ENCODE measurements around the gene KCNQ2. TPM values are rescaled to one million over a fixed set of nuclear protein-coding genes. Genes with fewer than 3 reads are reported as not detected.

Gene KCNQ2
- total RNA-seq, 2 experiments from 2014 or later: 0.19 to 0.37 TPM

DNA sequence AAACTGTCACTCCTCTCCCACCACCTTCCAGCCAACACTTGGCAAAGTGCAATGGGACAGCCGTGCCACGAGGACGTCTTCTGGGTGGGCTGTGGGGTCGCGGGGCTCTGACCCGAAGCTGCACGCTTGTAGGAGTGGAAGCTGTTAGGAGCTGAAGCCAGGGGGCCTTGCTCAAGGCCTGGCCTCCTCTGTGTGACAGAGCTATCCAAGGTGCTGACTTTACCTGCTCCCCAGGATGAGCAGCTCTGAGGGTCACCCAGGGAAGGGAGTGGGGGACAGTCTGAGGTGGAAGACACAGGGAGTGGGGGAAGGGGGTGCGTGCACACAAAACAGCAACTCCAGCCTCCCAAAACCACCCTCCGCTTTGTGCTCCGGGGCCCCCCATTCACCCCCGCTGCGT is 93.8 kb downstream of the KCNQ2 start:
- ATAC-seq (ENCODE audit: low read depth): no peak
- Mint-ChIP-seq H3K4me3 (no peak overlapping the region), H3K9me3 (no peaks in the 10 kb centered on the region), H3K27ac (no peak overlapping the region), H3K36me3 (no peaks in the 10 kb centered on the region), H3K27me3 (peaks cover 6% of the 10 kb centered on the region), H3K4me1 (no peaks in the 10 kb centered on the region)
- no peak for DNase-seq
- POLR2A ChIA-PET: no interaction called here

DNA sequence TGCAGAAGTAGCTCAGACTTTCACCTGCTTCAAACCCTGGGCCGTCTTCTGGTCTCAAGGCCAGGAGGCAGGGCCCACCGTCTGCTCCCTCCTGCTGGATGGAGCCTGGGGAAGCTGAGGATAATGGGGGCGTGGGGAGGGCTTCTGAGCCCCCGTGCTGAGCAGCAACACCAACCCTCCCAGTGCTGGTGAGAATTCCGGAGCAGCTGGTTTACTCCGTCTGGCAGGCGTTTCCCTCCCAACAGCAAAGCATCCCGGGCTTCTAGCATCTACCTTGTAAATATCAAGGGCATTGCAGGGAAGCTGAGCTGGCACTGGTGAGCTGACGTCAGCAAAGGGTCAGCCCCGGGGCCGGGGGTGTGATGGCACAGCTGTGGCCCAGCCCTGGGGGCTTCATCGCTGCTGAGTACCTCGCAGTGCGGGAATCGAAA is 94.5 kb downstream of the KCNQ2 start:
- no peak overlapping the region for H3K4me3 Mint-ChIP-seq
- H3K27ac Mint-ChIP-seq: no peak overlapping the region
- no peaks in the 10 kb centered on the region for H3K4me1 Mint-ChIP-seq
- ATAC-seq (ENCODE audit: low read depth) (no peak), DNase-seq (no peak)
- H3K9me3 Mint-ChIP-seq: no peaks in the 10 kb centered on the region
- no peaks in the 10 kb centered on the region for H3K36me3 Mint-ChIP-seq
- H3K27me3 Mint-ChIP-seq: peaks cover 6% of the 10 kb centered on the region
- POLR2A ChIA-PET: no interaction called here

DNA sequence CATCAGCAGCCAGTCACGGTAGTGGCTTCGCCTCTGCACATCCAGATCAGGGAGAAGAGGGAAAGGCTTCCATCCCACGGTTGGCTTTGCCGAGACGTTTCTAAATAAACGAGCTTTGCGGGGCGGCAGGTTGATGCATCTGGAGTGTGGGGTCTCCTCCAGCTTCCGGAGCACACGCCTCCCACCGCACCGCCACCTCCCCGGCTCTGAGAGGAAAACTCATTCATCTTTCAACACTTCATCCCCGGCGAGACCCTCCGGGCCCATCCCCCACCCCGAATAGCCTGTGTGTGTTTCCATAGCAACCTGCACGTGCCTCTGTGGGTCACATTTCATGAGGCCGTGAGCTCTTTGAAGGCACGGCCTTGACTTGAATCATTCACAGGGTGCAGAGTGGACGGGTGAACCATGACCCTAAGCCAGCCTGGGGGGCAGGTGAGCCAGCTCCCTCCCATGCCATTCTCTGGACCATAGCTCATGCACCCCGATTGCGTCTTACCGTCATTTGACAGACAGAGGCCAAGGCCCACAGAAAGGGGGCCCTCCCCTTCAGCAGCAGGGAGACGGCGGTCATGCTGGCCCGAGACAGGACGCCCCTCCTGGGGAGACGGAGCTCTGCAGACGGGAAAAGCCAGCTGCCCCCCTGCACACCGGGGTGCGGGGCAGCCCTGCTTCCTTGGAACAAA is 95.1 kb downstream of the KCNQ2 start:
- no peak for DNase-seq
- Mint-ChIP-seq H3K4me1 (no peaks in the 10 kb centered on the region), H3K9me3 (no peaks in the 10 kb centered on the region), H3K36me3 (no peaks in the 10 kb centered on the region), H3K27me3 (peaks cover 6% of the 10 kb centered on the region), H3K27ac (no peak overlapping the region), H3K4me3 (no peak overlapping the region)
- POLR2A ChIA-PET: no interaction called here
- no peak for ATAC-seq (ENCODE audit: low read depth)

DNA sequence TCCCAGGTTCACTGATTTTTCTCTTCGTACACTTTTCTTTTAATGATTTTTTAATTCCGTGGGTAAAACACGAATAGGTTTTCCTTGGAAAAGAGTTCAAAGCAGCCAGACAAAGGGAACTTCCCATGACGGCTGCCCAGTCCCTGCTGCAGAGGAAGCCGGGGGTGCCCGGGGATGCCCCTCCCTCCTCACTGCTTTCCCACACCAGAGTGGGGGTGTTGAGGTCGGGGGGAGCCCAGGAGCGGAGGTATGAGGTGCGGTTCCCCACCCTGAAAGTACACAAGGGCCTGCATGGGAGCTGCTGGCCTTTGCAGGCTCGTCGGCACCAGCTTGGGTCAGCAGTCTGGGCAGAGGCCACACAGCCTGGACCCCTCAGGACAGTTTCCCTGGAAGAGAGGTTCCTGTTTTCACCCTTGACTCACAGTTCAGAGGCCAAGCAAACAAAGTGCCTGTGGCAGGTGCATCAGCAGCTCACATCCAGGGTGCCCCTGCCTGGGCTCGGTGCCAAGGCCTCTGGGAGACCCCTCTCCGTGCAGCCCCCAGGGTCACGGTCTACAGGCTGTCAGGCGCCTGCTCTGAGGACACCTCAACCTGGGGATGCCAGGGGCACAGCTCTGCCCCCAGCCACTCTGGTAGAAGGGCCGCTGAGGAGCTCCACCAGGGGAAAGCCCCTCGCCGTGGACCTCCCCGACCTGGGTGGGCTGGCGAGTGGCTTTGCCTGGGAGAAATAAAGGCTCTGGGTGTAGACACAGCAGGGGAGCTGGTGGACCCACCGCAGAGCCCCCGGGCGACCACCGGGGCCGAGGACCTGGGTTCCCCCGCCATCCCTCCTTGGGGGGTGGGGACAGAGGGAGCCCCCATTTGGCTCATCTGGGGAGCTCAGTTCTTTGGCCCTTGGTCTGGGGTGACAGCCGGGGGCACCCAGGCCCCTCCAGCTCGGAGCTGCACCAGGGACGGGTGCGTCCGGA is 95.9 kb downstream of the KCNQ2 start:
- no peak overlapping the region for H3K4me3 Mint-ChIP-seq
- no peaks in the 10 kb centered on the region for H3K36me3 Mint-ChIP-seq

DNA sequence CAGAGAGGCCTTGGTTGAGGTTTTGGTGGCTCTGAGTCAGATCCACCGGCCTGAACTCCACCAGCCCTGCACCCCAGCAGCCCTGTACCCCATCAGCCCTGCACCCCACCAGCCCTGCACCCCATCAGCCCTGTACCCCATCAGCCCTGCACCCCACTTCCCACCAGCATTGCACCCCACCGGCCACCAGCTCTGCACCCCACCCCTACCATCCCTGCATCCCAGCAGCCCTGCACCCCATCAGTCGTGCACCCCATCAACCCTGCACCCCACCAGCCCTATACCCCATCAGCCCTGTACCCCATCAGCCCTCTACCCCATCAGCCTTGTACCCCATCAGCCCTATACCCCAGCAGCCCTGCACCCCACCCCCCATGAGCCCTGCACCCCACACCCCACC is 97.0 kb downstream of the KCNQ2 start:
- no peaks in the 10 kb centered on the region for H3K9me3 Mint-ChIP-seq
- no peak for DNase-seq
- H3K36me3 Mint-ChIP-seq: no peaks in the 10 kb centered on the region
- POLR2A ChIA-PET: no interaction called here
- no peak overlapping the region for H3K27ac Mint-ChIP-seq
- H3K4me3 Mint-ChIP-seq: no peak overlapping the region
- H3K4me1 Mint-ChIP-seq: no peaks in the 10 kb centered on the region
- no peak for ATAC-seq (ENCODE audit: low read depth)
- peaks cover 6% of the 10 kb centered on the region for H3K27me3 Mint-ChIP-seq

More for the DNA sequence above, 95.9 kb downstream of the KCNQ2 start:
- DNase-seq: no peak
- no peaks in the 10 kb centered on the region for H3K9me3 Mint-ChIP-seq
- POLR2A ChIA-PET: no interaction called here
- no peak for ATAC-seq (ENCODE audit: low read depth)
- H3K27ac Mint-ChIP-seq: no peak overlapping the region
- H3K4me1 Mint-ChIP-seq: no peaks in the 10 kb centered on the region
- peaks cover 6% of the 10 kb centered on the region for H3K27me3 Mint-ChIP-seq

DNA sequence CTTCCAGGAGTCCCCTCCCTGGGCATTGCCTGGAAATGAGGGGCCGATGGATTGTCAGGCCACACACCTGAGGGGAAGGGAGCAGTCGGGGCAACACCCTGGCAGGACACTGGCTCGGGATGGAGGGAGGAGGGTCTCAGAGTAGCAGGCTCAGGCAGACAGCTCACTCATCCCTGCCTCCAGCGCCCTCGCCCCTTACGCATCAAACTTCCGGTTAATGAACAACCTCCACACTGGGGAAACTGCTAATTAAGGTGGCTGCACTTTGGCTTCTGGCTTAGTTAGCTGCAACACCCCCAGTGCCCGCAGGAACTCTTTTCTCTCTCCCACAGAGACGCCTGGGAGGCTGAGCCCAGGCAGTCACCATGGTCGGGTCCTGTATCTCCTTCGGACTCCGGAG is 98.0 kb downstream of the KCNQ2 start:
- no peak overlapping the region for H3K27ac Mint-ChIP-seq
- no peaks in the 10 kb centered on the region for H3K36me3 Mint-ChIP-seq
- ATAC-seq (ENCODE audit: low read depth) (no peak), DNase-seq (no peak)
- H3K9me3 Mint-ChIP-seq: no peaks in the 10 kb centered on the region
- no peaks in the 10 kb centered on the region for H3K4me1 Mint-ChIP-seq
- POLR2A ChIA-PET: no interaction called here
- no peak overlapping the region for H3K4me3 Mint-ChIP-seq
- H3K27me3 Mint-ChIP-seq: peaks cover 6% of the 10 kb centered on the region

DNA sequence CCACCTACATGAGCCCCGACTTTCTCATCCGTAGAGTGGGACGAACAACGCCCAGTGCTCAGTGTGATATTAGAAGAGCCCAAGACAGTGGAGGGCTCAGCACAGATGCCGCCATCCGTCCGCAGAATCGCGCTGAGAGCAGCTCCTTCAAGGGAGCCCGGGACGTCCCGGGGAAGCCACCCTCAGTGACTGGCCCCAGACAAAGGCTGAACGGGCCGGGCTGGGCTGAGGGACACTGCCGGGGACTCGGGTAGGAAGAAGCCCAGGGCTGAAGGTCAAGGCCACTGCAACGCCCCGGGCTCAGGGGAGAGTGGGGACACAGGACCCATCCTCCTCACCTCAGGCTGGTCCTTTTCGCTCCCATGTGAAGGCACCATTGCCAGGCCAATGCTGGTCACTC is 98.5 kb downstream of the KCNQ2 start:
- ATAC-seq (ENCODE audit: low read depth) (no peak), DNase-seq (no peak)
- Mint-ChIP-seq H3K27ac (no peak overlapping the region), H3K36me3 (no peaks in the 10 kb centered on the region), H3K27me3 (peaks cover 6% of the 10 kb centered on the region), H3K4me3 (no peak overlapping the region), H3K9me3 (no peaks in the 10 kb centered on the region), H3K4me1 (no peaks in the 10 kb centered on the region)
- POLR2A ChIA-PET: no interaction called here

DNA sequence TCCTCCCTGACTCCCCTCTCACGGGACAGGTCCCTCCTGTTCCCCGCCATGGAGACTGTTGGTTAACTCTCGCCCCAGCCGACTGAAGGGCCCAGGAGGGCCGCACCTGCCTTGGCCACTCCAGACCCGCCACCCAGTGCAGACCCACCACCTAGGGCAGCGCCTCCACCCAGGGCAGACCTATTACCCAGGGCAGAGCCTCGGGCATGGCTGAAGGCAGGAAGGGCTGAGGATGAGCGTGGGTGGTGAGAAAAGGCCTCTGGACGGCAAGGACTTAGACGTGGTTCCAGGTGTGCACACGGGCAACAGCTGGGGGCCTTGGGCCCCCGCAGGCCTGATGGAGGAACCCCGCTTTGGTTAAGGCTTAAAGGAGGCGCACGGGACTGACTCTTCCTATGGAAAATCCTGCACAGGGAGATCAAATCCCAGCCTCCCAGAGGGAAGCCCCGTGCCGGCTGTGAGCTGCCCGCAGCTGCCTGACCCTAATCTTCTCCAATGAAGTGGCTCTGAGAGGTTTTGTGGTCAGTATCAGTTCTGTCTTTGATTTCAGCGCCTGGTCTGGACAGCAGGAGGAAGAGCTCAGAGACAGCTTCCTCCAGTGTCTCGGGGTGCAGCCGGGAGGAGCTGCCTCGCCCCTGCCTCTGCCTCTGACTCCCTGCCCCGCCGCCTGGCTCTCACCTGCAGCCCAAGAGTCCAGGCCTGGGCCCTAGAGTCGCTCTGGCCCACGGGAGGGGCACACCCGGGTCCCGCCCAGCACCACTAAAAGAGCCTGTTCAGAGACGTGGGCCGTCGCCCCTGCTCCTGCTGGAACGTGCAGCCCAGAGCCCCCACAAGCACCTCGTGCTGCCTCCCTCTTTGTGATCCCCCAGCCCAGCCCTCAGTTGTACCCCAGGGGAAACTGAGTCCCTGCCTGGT is 99.2 kb downstream of the KCNQ2 start:
- POLR2A ChIA-PET: no interaction called here
- peaks cover 3% of the 10 kb centered on the region for H3K27me3 Mint-ChIP-seq

DNA sequence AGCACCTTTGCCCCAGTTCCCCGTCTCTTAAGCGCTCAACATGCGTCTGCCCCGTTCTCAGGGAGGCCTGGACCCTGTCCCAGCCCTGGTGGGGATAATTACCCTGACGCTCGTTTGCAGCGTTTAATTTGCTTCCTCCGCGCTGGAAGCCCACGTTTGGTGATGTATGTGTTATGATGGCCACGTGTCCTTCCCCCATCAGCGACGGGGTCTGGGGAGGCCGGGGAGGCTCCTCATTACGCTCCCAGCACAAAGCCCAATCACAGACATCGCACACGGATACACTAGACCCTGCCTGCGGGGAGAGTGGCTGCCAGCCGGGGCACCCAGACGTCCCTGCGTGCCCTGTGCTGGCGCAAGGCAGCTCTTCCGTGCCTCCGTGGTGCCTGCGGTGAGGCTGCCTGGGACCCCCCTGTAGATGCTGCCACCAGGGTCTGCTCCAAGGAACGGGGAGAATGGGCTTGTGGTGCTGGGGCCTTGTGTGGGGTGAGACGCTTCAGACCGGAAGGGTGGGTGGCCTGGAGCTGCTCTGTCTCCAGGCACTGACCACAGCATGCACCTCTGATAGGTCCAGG is 101.1 kb downstream of the KCNQ2 start:
- Mint-ChIP-seq H3K4me3 (no peak overlapping the region), H3K27me3 (no peaks in the 10 kb centered on the region), H3K27ac (no peak overlapping the region), H3K9me3 (no peaks in the 10 kb centered on the region), H3K36me3 (no peaks in the 10 kb centered on the region), H3K4me1 (no peaks in the 10 kb centered on the region)
- POLR2A ChIA-PET: no interaction called here
- DNase-seq (no peak), ATAC-seq (ENCODE audit: low read depth) (no peak)

More for the DNA sequence above, 99.2 kb downstream of the KCNQ2 start:
- ATAC-seq (ENCODE audit: low read depth) (no peak), DNase-seq (no peak)
- Mint-ChIP-seq H3K4me1 (no peaks in the 10 kb centered on the region), H3K36me3 (no peaks in the 10 kb centered on the region), H3K9me3 (no peaks in the 10 kb centered on the region), H3K27ac (no peak overlapping the region), H3K4me3 (no peak overlapping the region)

DNA sequence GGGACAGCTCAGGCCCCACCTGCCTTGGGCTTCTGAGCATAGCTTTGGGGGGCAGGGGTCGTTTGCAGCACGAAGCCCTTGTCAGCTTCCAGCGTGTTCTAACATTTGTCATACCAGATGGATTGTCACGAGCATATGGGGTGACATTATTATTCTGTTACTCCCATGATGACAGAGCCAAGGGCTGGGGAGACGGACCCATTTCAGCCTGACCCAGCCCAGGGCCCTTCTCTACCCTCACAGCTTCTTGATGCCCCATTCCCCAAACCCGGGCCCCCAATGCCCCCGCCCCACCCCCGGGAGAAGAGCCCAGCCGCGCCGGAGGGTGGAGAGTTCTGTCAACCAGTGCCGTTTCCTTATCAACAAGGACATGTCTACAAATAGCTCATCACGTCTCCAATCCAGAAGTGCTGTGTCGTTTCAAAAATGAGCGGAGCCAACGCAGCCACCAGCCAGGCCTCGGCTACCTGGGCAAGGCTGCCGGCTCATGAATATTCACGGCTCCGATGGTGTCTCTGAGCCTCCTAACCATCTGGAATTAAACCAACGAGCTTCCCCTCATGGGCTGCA is 101.8 kb downstream of the KCNQ2 start:
- H3K9me3 Mint-ChIP-seq: no peaks in the 10 kb centered on the region
- ATAC-seq (ENCODE audit: low read depth) (no peak), DNase-seq (no peak)
- H3K27ac Mint-ChIP-seq: no peak overlapping the region
- no peak overlapping the region for H3K4me3 Mint-ChIP-seq
- POLR2A ChIA-PET: no interaction called here
- no peaks in the 10 kb centered on the region for H3K27me3 Mint-ChIP-seq
- no peaks in the 10 kb centered on the region for H3K36me3 Mint-ChIP-seq
- no peaks in the 10 kb centered on the region for H3K4me1 Mint-ChIP-seq

DNA sequence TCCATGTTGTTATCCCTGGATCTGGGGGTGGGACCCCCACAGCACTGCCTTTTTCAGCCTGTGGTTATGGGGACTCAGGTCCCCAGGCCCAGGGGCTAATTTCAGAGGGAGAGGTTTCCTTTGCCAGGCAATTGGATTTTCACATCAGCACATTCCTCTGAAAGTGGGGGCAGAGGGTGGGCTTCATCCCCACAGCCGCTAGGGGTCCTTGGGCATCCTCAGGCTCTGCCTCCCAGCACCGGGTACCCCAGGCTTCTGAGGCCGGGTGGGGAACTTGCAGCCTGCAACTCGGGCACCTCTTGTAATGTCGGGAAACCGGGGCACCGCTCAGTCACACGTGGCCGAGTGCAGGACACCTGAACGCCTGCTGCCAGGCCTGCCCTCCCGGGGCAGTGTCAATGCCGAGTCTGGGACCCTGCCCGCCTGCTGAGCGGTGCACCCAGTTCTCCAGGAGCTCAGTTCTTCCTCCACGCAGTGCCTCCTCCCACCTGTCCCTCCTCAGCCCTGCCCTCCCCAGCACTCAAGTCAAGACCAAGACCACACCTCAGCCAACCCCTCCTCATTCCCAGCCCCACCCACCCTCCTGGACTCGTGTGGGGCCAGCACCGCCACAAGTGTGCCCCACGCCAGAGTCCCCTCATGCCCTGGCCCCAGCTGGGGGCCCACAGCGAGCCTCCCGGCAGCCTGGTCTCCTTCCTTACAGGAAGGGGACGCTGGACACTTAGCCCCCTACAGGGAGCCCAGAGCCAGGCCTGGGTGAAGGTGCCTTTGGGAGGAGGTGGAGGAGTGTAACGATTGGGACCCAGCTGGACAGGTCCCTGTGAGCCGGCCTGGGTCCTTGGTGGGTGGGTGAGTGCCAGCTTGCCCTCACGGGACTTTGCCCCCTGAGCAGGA is 102.5 kb downstream of the KCNQ2 start:
- POLR2A ChIA-PET: no interaction called here
- ATAC-seq (ENCODE audit: low read depth): no peak
- Mint-ChIP-seq H3K4me1 (no peaks in the 10 kb centered on the region), H3K27ac (no peak overlapping the region), H3K27me3 (no peaks in the 10 kb centered on the region), H3K9me3 (no peaks in the 10 kb centered on the region), H3K4me3 (no peak overlapping the region), H3K36me3 (no peaks in the 10 kb centered on the region)
- no peak for DNase-seq

DNA sequence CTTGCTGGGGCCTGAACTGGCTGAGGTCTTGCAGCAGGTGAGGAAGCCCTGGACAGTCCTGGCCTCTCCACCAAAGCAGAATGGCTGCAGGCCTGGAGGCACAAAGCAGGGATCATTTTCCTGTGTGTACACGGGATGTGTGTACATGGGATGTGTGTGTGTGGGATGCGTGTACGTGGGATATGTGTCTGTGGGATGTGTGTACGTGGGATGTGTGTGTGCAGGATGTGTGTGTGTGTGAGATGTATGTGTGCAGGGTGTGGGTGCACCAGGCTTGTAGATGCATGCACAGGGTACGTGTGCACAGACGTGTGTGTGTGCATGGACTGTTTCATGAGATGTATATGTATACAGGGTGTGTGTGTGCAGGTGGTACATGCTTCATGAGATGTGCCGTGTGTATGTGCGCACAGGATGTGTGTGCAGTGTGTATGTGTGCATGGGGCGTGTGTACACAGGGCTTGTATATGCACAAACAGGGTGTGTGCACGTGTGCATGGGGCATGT is 103.4 kb downstream of the KCNQ2 start:
- POLR2A ChIA-PET: no interaction called here
- no peaks in the 10 kb centered on the region for H3K36me3 Mint-ChIP-seq
- no peaks in the 10 kb centered on the region for H3K9me3 Mint-ChIP-seq
- ATAC-seq (ENCODE audit: low read depth) (no peak), DNase-seq (no peak)
- H3K4me1 Mint-ChIP-seq: no peaks in the 10 kb centered on the region
- H3K27me3 Mint-ChIP-seq: no peaks in the 10 kb centered on the region
- H3K4me3 Mint-ChIP-seq: no peak overlapping the region
- no peak overlapping the region for H3K27ac Mint-ChIP-seq

Measured in activated naive CD8-positive, alpha-beta T cell treated with anti-CD3 and anti-CD28 coated beads, Interleukin-2, amount 10 ng/mL, durations not matched to agents 7 days and 5 days (primary cell).